Activated naive CD8-positive, alpha-beta T cell treated with anti-CD3 and anti-CD28 coated beads, Interleukin-2, amount 50 U/mL, for 16 hours (primary cell): Measurements from ENCODE around the gene COL25A1.
"Not testable (repeated sequence)": the region's sequence is repeated elsewhere in the genome, so short reads cannot be mapped to it uniquely, and the experiment has no call there.

Experiments
- DNase-seq: peaks from one replicate; pipeline ENCODE4 v3.0.0-alpha.2; 2020; ENCODE audit warnings: low read depth, low spot score

The COL25A1 gene

GRCh38 chr4:109011241-109012026 is 291.0 kb downstream of the COL25A1 start:
- no peak for DNase-seq

- DNase-seq, result no peak
These were observed 291.9 kb downstream of the COL25A1 start for GRCh38 chr4:109010521-109010920.

- no peak for DNase-seq
These were observed 292.5 kb downstream of the COL25A1 start for GRCh38 chr4:109009909-109010308.

GRCh38 chr4:109007976-109008375 is 294.5 kb downstream of the COL25A1 start:
- DNase-seq, result no peak

GRCh38 chr4:109005523-109005922 is 296.9 kb downstream of the COL25A1 start:
- DNase-seq, result no peak

- DNase-seq, result no peak
These were observed 298.0 kb downstream of the COL25A1 start for GRCh38 chr4:109004418-109004817.

GRCh38 chr4:109003964-109004363 is 298.5 kb downstream of the COL25A1 start:
- DNase-seq, result no peak

GRCh38 chr4:108991551-108992328 is 310.7 kb downstream of the COL25A1 start:
- DNase-seq, result no peak

GRCh38 chr4:108988464-108989195 is 313.8 kb downstream of the COL25A1 start:
- no peak for DNase-seq

GRCh38 chr4:108984495-108984894 is 318.0 kb downstream of the COL25A1 start:
- not testable (repeated sequence) for DNase-seq

GRCh38 chr4:108982402-108983185 is 319.9 kb downstream of the COL25A1 start:
- no peak for DNase-seq

GRCh38 chr4:108980455-108981239 is 321.8 kb downstream of the COL25A1 start:
- no peak for DNase-seq

- no peak for DNase-seq
These were observed 322.7 kb downstream of the COL25A1 start for GRCh38 chr4:108979759-108980158.

- no peak for DNase-seq
These were observed 324.4 kb downstream of the COL25A1 start for GRCh38 chr4:108978066-108978465.

GRCh38 chr4:108972613-108973283 is 329.7 kb downstream of the COL25A1 start:
- DNase-seq, result no peak

- no peak for DNase-seq
These were observed 331.0 kb downstream of the COL25A1 start for GRCh38 chr4:108971473-108971872.

- DNase-seq, result no peak
These were observed 336.9 kb downstream of the COL25A1 start for GRCh38 chr4:108965472-108966076.

- DNase-seq, result no peak
These were observed 337.4 kb downstream of the COL25A1 start for GRCh38 chr4:108965016-108965415.

- no peak for DNase-seq
These were observed 338.5 kb downstream of the COL25A1 start for GRCh38 chr4:108963910-108964309.

- no peak for DNase-seq
These were observed 343.0 kb downstream of the COL25A1 start for GRCh38 chr4:108959491-108959890.
